GM12878 (cell line): Measurements from ENCODE around the gene ISG20. TPM values are rescaled to one million over a fixed set of nuclear protein-coding genes. Genes with fewer than 3 reads are reported as not detected.

ENCODE experiments used
- ATAC-seq: fragments of 200-7000 bp; cut with Tn5 transposase; 3 replicates; pipeline ENCODE4 v1.9.1; 2020; ENCODE audit warnings: mild to moderate bottlenecking, moderate library complexity
- BruUV-seq: library from RNA; stranded (reverse); fragments of 400-500 nt; replicated peaks from 2 replicates; lab custom pipeline; 2021; lab: Mats Ljungman, UMichigan
- CTCF ChIA-PET: fragments of 300-600 bp; sonication (Branson Sonifier 250); formaldehyde crosslinking; extraction: SDS; loops from one replicate; lab custom pipeline; 2021; ENCODE audit warnings: inconsistent platforms; lab: Yijun Ruan, JAX
- POLR2A ChIA-PET: fragments of 350-600 bp; formaldehyde crosslinking; extraction: SDS; loops from one replicate; lab custom pipeline; 2021; ENCODE audit warnings: inconsistent platforms; lab: Charles Lee
- RAD21 ChIA-PET: fragments of 300-600 bp; sonication (Branson Sonifier 250); formaldehyde crosslinking; loops from one replicate; lab custom pipeline; 2023; ENCODE audit warnings: antibody characterized with exemption; ENCODE audit not compliant: unreplicated experiment; lab: Charles Lee
- SMC1A ChIA-PET: fragments of 300-600 bp; sonication (Branson Sonifier 250); formaldehyde crosslinking; loops from one replicate; lab custom pipeline; 2023; ENCODE audit not compliant: unreplicated experiment, uncharacterized antibody; lab: Charles Lee
- DNase-seq: peaks from one replicate; pipeline ENCODE4 v3.0.0-alpha.2; 2011; ENCODE audit warnings: low read depth, low spot score
- FAIRE-seq: peaks from 3 replicates; lab custom pipeline; 2011; peaks lifted over from hg19 to GRCh38; lab: Jason Lieb, UNC
- H2AFZ ChIP-seq: 2 replicates; pipeline ENCODE4 v1.6.0; 2011; ENCODE audit warnings: low read depth, low read length, control low read depth; ENCODE audit not compliant: control insufficient read depth
- H3K27ac ChIP-seq: 2 replicates; pipeline ENCODE4 v1.5.1; 2011; ENCODE audit warnings: control low read depth; ENCODE audit not compliant: control insufficient read depth, insufficient read depth
- H3K27me3 ChIP-seq, 2 experiments: replicated peaks in 1 of 2; 2 replicates each; pipeline versions ENCODE4 v1.6.0 to v1.6.1; 2011; ENCODE audit warnings: low read length in 1 of 2; ENCODE audit not compliant: control insufficient read depth in 2 of 2, insufficient read depth in 2 of 2
- H3K36me3 ChIP-seq, 2 experiments: 2 replicates each; pipeline ENCODE4 v1.5.1; 2011; ENCODE audit warnings: low read length in 1 of 2; ENCODE audit not compliant: control insufficient read depth in 2 of 2, insufficient read depth in 2 of 2
- H3K4me1 ChIP-seq: 2 replicates; pipeline ENCODE4 v1.6.1; 2011; ENCODE audit warnings: mild to moderate bottlenecking, low read length, moderate library complexity, mixed read lengths; ENCODE audit not compliant: control insufficient read depth, insufficient read depth
- H3K4me2 ChIP-seq: 2 replicates; pipeline ENCODE4 v1.6.0; 2011; ENCODE audit warnings: control low read depth; ENCODE audit not compliant: control insufficient read depth, insufficient read depth
- H3K4me3 ChIP-seq: fragments of 200-600 bp; sonication (generic); 2 replicates; pipeline ENCODE4 v1.5.1; 2016
- H3K79me2 ChIP-seq: 2 replicates; pipeline ENCODE4 v1.6.0; 2011; ENCODE audit warnings: low read length; ENCODE audit not compliant: control insufficient read depth, insufficient read depth
- H3K9ac ChIP-seq: 2 replicates; pipeline ENCODE4 v1.8.0; 2011; ENCODE audit warnings: low read length, control low read depth, mixed read lengths; ENCODE audit not compliant: control insufficient read depth, insufficient read depth
- H3K9me3 ChIP-seq: replicated peaks from 3 replicates; pipeline ENCODE4 v1.5.1; 2011; ENCODE audit warnings: mild to moderate bottlenecking, low read length; ENCODE audit not compliant: control insufficient read depth, insufficient read depth
- H4K20me1 ChIP-seq: 2 replicates; pipeline ENCODE4 v1.6.0; 2011; ENCODE audit not compliant: control insufficient read depth, insufficient read depth
- CEBPZ ChIP-seq: fragments of 150-350 bp; IDR thresholded peaks from 2 replicates; pipeline ENCODE4 v1.6.1; 2016; ENCODE audit warnings: low read depth, low read length
- E2F4 ChIP-seq: IDR thresholded peaks from 2 replicates; pipeline ENCODE4 v1.6.1; 2012; ENCODE audit warnings: low read depth, low read length, improper control_type of control experiment
- MTA3 ChIP-seq: IDR thresholded peaks from 2 replicates; pipeline ENCODE4 v1.6.1; 2012; ENCODE audit warnings: low read length, inconsistent platforms, borderline replicate concordance
- ZBTB4 ChIP-seq: fragments of 450-650 bp; formaldehyde crosslinking; IDR thresholded peaks from 2 replicates; pipeline ENCODE4 v1.4.0; 2022; ENCODE audit warnings: mild to moderate bottlenecking, moderate library complexity
- WGBS: methylation state at CpG from one replicate; pipeline ENCODE4 v1.1.6; 2016; ENCODE audit warnings: low lambda C conversion rate; ENCODE audit not compliant: insufficient replicate concordance, insufficient coverage; ENCODE audit errors: missing lambda C conversion rate; 5-methylcytosine and 5-hydroxymethylcytosine counted together
- in situ Hi-C: fragments of 300-500 bp; cut with MboI; formaldehyde crosslinking; loops from 9 replicates; pipeline ENCODE4 v1.14.3; 2018; ENCODE audit warnings: mixed read lengths
- intact Hi-C: fragments of 100-400 bp; cut with micrococcal nuclease; formaldehyde crosslinking; loops from one replicate; pipeline ENCODE4 v1.14.2; 2022; ENCODE audit not compliant: unreplicated experiment
- polyA plus RNA-seq, 11 experiments: library from polyadenylated mRNA; depleted of rRNA in 4 of 11; unstranded in 6 of 11; stranded (reverse) in 5 of 11; fragments of >200 nt; fragmentation: Nextera tagmentation in 4 of 11; fragmentation: Illumina TruSeq in 1 of 11; extraction: Ambion mirVana in 4 of 11; extraction: Trizol in 1 of 11; gene quantifications; 1 replicate in 1 of 11; 2 replicates in 10 of 11; pipeline versions ENCODE4 v1.2.1 to v1.2.3, GENCODE V29; 2011 to 2016; ENCODE audit warnings: inconsistent platforms in 2 of 11, missing spikeins in 2 of 11, low read depth in 1 of 11
- total RNA-seq, 4 experiments: library from RNA; depleted of rRNA in 3 of 4; stranded (reverse); fragments of >200 nt in 3 of 4; fragmentation: Illumina TruSeq in 1 of 4; extraction: Trizol in 1 of 4; gene quantifications; 2 replicates each; pipeline versions ENCODE4 v1.2.1 to v1.2.3, GENCODE V29; 2013 to 2021

Gene ISG20
- total and polyA plus RNA-seq, 10 of the 15 experiments (the other 5 are each of a cell fraction or from before 2014, with no cell fraction given) = 23.4 to 210 (median 85.9) TPM

GRCh38 chr15:88680241-88681001, 41.6 kb downstream of the ISG20 start:
- POLR2A ChIA-PET = no interaction called here
- in situ Hi-C loops (no loop called here), intact Hi-C loops (no loop called here)
- H3K4me1 ChIP-seq = peaks cover 6% of the 10 kb centered on the region
- H2AFZ ChIP-seq = no peak overlapping the region
- CTCF ChIA-PET = interaction anchor here (1.0 to 1.4 kb wide), 2 partner anchors 9 to 16 kb away, joined by 3 to 4 read pairs; no protein-coding TSS in a partner anchor
- H3K4me2 ChIP-seq = no peak overlapping the region
- ATAC-seq (no peak), DNase-seq (no peak), FAIRE-seq (no peak)
- WGBS = 62% methylated on average over 13 of the region's 13 CpGs
- H3K9me3 ChIP-seq = no peaks in the 10 kb centered on the region
- no TSS peak for BruUV-seq
- H3K4me3 ChIP-seq = no peak overlapping the region
- SMC1A ChIA-PET = interaction anchor here (1.3 kb wide), 1 partner anchor 56 kb away, joined by 5 read pairs; no protein-coding TSS in a partner anchor
- no peak for TF ChIP-seq E2F4
- TF ChIP-seq MTA3 = no peak
- H3K79me2 ChIP-seq = no peaks in the 10 kb centered on the region
- H4K20me1 ChIP-seq = no peaks in the 10 kb centered on the region
- RAD21 ChIA-PET = no interaction called here
- H3K27me3 ChIP-seq = no peaks in the 10 kb centered on the region; a peak in 1 of 4 replicates
- no peaks in the 10 kb centered on the region for H3K36me3 ChIP-seq
- H3K27ac ChIP-seq = no peak overlapping the region
- H3K9ac ChIP-seq = no peak overlapping the region

- ChIA-PET CTCF (interaction anchor here (0.9 kb wide), 1 partner anchor 153 kb away, joined by 4 read pairs; no protein-coding TSS in a partner anchor), RAD21 (no interaction called here), POLR2A (no interaction called here), SMC1A (interaction anchor here (0.9 kb wide), 1 partner anchor 18 kb away, joined by 3 read pairs; no protein-coding TSS in a partner anchor)
- Histone ChIP-seq H3K9me3 (no peaks in the 10 kb centered on the region), H3K36me3 (no peaks in the 10 kb centered on the region), H3K4me1 (peaks cover 6% of the 10 kb centered on the region), H3K4me2 (no peak overlapping the region), H3K27me3 (no peaks in the 10 kb centered on the region; a peak in 1 of 4 replicates), H3K4me3 (no peak overlapping the region), H3K79me2 (no peaks in the 10 kb centered on the region), H2AFZ (no peak overlapping the region), H4K20me1 (no peaks in the 10 kb centered on the region), H3K27ac (no peak overlapping the region), H3K9ac (no peak overlapping the region)
- FAIRE-seq (no peak), DNase-seq (no peak), ATAC-seq (no peak)
- intact Hi-C loops (no loop called here), in situ Hi-C loops (no loop called here)
- no TSS peak for BruUV-seq
- 67% methylated on average over 13 of the region's 13 CpGs for WGBS
- TF ChIP-seq CEBPZ (no peak), ZBTB4 (CRISPR knock-in tag) (no peak)
Measured at GRCh38 chr15:88681610-88682221, 42.9 kb downstream of the ISG20 start.
